Ovary (tissue), 3 donors: ENCODE results near the gene BLOC1S6.

ENCODE experiments used
- CTCF ChIP-seq, 3 donors: fragments of 450-650 bp in 2 of 3; fragments of 200-600 bp in 1 of 3; IDR thresholded peaks; one replicate each; pipeline versions ENCODE4 v1.5.1 to v1.8.0; 2016 to 2022; ENCODE audit warnings: antibody characterized with exemption in 3 of 3, mild to moderate bottlenecking in 1 of 3
- EP300 ChIP-seq: sonication (generic); formaldehyde crosslinking; IDR thresholded peaks from one replicate; pipeline ENCODE4 v1.6.1; 2017; ENCODE audit warnings: antibody characterized with exemption
- donor health status: DM: no; HTN: no; CAD: no.

GRCh38 chr15:45585069-45585791 is 1.9 kb upstream of the BLOC1S6 start:
- TF ChIP-seq EP300: no peak
- TF ChIP-seq CTCF (IDR thresholded peaks at IDR 0.05): no peak
